ENCODE results near the gene PTPN22.

Gene PTPN22

DNA sequence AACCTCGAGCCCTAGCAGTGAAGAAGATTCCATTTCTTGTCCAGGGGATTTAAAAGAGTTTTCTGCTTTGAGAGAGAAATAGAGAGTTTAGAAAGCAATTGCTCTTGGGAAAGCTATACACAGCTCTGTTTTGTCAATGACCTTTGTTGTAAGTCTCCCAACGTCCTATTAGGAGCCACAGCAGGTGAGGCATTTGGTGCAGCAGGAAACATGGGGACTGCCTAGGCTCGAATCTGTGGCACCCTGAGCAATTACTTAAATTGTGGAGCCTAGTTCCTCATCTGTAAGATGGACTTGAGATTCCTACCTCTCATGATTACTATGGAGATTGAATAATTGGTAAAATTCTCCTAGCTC is 41.8 kb upstream of the PTPN22 start:
- DNase-seq, result no peak
- Histone ChIP-seq H3K4me1 (no peaks in the 10 kb centered on the region), H3K4me3 (ENCODE audit: low read depth, low read length) (no peak overlapping the region), H3K9me3 (no peaks in the 10 kb centered on the region), H3K36me3 (peaks cover 28% of the 10 kb centered on the region), H3K27me3 (no peaks in the 10 kb centered on the region; the same call in 1 of the 2 replicates)
- TF ChIP-seq, protein P1, sequence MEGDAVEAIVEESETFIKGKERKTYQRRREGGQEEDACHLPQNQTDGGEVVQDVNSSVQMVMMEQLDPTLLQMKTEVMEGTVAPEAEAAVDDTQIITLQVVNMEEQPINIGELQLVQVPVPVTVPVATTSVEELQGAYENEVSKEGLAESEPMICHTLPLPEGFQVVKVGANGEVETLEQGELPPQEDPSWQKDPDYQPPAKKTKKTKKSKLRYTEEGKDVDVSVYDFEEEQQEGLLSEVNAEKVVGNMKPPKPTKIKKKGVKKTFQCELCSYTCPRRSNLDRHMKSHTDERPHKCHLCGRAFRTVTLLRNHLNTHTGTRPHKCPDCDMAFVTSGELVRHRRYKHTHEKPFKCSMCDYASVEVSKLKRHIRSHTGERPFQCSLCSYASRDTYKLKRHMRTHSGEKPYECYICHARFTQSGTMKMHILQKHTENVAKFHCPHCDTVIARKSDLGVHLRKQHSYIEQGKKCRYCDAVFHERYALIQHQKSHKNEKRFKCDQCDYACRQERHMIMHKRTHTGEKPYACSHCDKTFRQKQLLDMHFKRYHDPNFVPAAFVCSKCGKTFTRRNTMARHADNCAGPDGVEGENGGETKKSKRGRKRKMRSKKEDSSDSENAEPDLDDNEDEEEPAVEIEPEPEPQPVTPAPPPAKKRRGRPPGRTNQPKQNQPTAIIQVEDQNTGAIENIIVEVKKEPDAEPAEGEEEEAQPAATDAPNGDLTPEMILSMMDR (IDR thresholded peaks at IDR 0.05; ENCODE audit: low read depth, low read length), result no peak

GRCh38 chr1:113912594-113913311 is 41.2 kb upstream of the PTPN22 start:
- no peak for DNase-seq
- no peaks in the 10 kb centered on the region for H3K9me3 ChIP-seq
- TF ChIP-seq, protein P1 (IDR thresholded peaks at IDR 0.05; ENCODE audit: low read depth, low read length), result no peak
- H3K4me3 ChIP-seq (ENCODE audit: low read depth, low read length), result no peak overlapping the region
- H3K36me3 ChIP-seq, result peaks cover 28% of the 10 kb centered on the region
- H3K4me1 ChIP-seq, result no peaks in the 10 kb centered on the region
- H3K27me3 ChIP-seq, result no peaks in the 10 kb centered on the region; the same call in 1 of the 2 replicates

DNA sequence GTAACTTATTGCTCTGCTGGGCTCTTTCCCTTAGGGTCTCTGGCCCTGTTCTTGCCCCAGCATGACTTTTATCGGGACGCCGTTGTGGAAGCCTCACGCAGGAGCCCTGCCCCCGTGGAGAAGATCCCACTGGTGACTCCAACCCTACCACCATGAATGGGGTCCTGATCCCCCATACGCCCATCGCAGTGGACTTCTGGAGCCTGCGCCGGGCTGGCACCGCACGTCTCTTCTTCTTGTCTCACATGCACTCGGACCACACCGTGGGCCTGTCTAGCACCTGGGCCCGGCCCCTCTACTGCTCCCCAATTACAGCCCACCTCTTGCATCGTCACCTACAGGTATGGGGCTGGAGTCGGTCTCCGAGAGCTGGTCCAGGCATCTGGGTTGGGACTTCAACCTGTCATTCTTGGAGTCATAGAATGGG is 33.9 kb upstream of the PTPN22 start:
- peaks cover 11% of the 10 kb centered on the region for H3K36me3 ChIP-seq
- TF ChIP-seq, protein P1 (IDR thresholded peaks at IDR 0.05; ENCODE audit: low read depth, low read length), result no peak
- peaks cover 3% of the 10 kb centered on the region; the same call in 1 of the 2 replicates for H3K4me1 ChIP-seq

GRCh38 chr1:113904674-113905434 is 33.3 kb upstream of the PTPN22 start, which contains the start of the genes AP4B1 and DCLRE1B:
Gene AP4B1 (minus strand): TSS chr1:113904799. CDS start chr1:113904717, 82 bp downstream.
Gene DCLRE1B (plus strand): TSS chr1:113905326. CDS start chr1:113905587, 261 bp downstream.
- H3K27me3 ChIP-seq, result no peaks in the 10 kb centered on the region
- peak; percentile 99 for DNase-seq
- H3K4me3 ChIP-seq (ENCODE audit: low read depth, low read length), result peak within 1 kb of the TSS; percentile 100
- peaks cover 11% of the 10 kb centered on the region for H3K36me3 ChIP-seq
- peaks cover 3% of the 10 kb centered on the region; the same call in 1 of the 2 replicates for H3K4me1 ChIP-seq
- H3K9me3 ChIP-seq, result no peaks in the 10 kb centered on the region
- TF ChIP-seq, protein P1 (IDR thresholded peaks at IDR 0.05; ENCODE audit: low read depth, low read length), result peak; percentile 68

More for the DNA sequence above, 33.9 kb upstream of the PTPN22 start:
- Histone ChIP-seq H3K4me3 (ENCODE audit: low read depth, low read length) (peak overlapping the region; percentile 100), H3K9me3 (no peaks in the 10 kb centered on the region), H3K27me3 (no peaks in the 10 kb centered on the region)
- peak; percentile 21 for DNase-seq

GRCh38 chr1:113904293-113904673 is 32.8 kb upstream of the PTPN22 start:
- H3K4me3 ChIP-seq (ENCODE audit: low read depth, low read length), result peak overlapping the region; percentile 84
- no peaks in the 10 kb centered on the region for H3K27me3 ChIP-seq
- DNase-seq, result no peak
- TF ChIP-seq, protein P1 (IDR thresholded peaks at IDR 0.05; ENCODE audit: low read depth, low read length), result no peak
- peaks cover 12% of the 10 kb centered on the region for H3K36me3 ChIP-seq
- H3K4me1 ChIP-seq, result peaks cover 3% of the 10 kb centered on the region; the same call in 1 of the 2 replicates
- no peaks in the 10 kb centered on the region for H3K9me3 ChIP-seq
